Left ventricle myocardium inferior (tissue), 1 donor: ENCODE results near the gene RFLNA. TPM values are rescaled to one million over a fixed set of nuclear protein-coding genes. Genes with fewer than 3 reads are reported as not detected.

Experiments
- DNase-seq: peaks from one replicate; pipeline ENCODE4 v3.0.0-alpha.2; 2020
- H3K27ac ChIP-seq: fragments of 200-600 bp; replicated peaks from 2 replicates; pipeline ENCODE4 v1.8.0; 2021
- H3K27me3 ChIP-seq: fragments of 200-600 bp; 2 replicates; pipeline ENCODE4 v1.8.0; 2021; ENCODE audit warnings: low read depth
- H3K36me3 ChIP-seq: fragments of 200-600 bp; 2 replicates; pipeline ENCODE4 v1.8.0; 2021
- H3K4me1 ChIP-seq: fragments of 200-600 bp; 2 replicates; pipeline ENCODE4 v1.8.0; 2021
- H3K4me3 ChIP-seq: fragments of 200-600 bp; 2 replicates; pipeline ENCODE4 v1.8.0; 2021; ENCODE audit warnings: mild to moderate bottlenecking, moderate library complexity
- H3K9me3 ChIP-seq: fragments of 200-600 bp; replicated peaks from 2 replicates; pipeline ENCODE4 v1.8.0; 2021
- CTCF ChIP-seq: fragments of 200-600 bp; IDR thresholded peaks from 2 replicates; pipeline ENCODE4 v1.8.0; 2021; ENCODE audit warnings: antibody characterized with exemption, mild to moderate bottlenecking, borderline replicate concordance
- intact Hi-C: fragments of 100-400 bp; cut with micrococcal nuclease; formaldehyde crosslinking; loops from one replicate; pipeline ENCODE4 v1.11.0; 2022
- total RNA-seq: library from RNA; stranded (reverse); fragmentation: NEBNext Ultra II Directional; extraction: Animal tissue kit (Norgen Biotek cat#: 25700); gene quantifications from one replicate; pipeline ENCODE4 v1.2.1, GENCODE V29; 2021
- donor health status: DM: no; HTN: yes; CAD: no; lungs with severe emphysema.

The RFLNA gene
- total RNA-seq, 1 donor from 2014 or later, result 0.27 TPM

- Histone ChIP-seq H3K4me1 (peaks cover 6% of the 10 kb centered on the region), H3K4me3 (no peak overlapping the region), H3K27me3 (peaks cover 63% of the 10 kb centered on the region), H3K27ac (no peak overlapping the region), H3K9me3 (no peaks in the 10 kb centered on the region), H3K36me3 (no peaks in the 10 kb centered on the region)
- DNase-seq, result no peak
- no peak for TF ChIP-seq CTCF
- intact Hi-C loops, result no loop called here
These were observed 6.3 kb downstream of the RFLNA start for GRCh38 chr12:124301084-124301654.

GRCh38 chr12:124302241-124302806 is 7.4 kb downstream of the RFLNA start:
- intact Hi-C loops, result no loop called here
- Histone ChIP-seq H3K27me3 (peaks cover 51% of the 10 kb centered on the region), H3K9me3 (no peaks in the 10 kb centered on the region), H3K27ac (no peak overlapping the region), H3K36me3 (no peaks in the 10 kb centered on the region), H3K4me1 (no peaks in the 10 kb centered on the region), H3K4me3 (no peak overlapping the region)
- no peak for TF ChIP-seq CTCF
- DNase-seq, result no peak

- H3K4me1 ChIP-seq, result no peaks in the 10 kb centered on the region
- no peak overlapping the region for H3K27ac ChIP-seq
- intact Hi-C loops, result no loop called here
- no peak for DNase-seq
- no peaks in the 10 kb centered on the region for H3K36me3 ChIP-seq
- H3K4me3 ChIP-seq, result no peak overlapping the region
- no peaks in the 10 kb centered on the region for H3K9me3 ChIP-seq
- H3K27me3 ChIP-seq, result peaks cover 44% of the 10 kb centered on the region
- TF ChIP-seq CTCF, result no peak
These were observed 8.1 kb downstream of the RFLNA start for GRCh38 chr12:124302807-124303578.

GRCh38 chr12:124303579-124304313 is 8.9 kb downstream of the RFLNA start:
- no peak for TF ChIP-seq CTCF
- H3K27ac ChIP-seq, result no peak overlapping the region
- H3K9me3 ChIP-seq, result no peaks in the 10 kb centered on the region
- H3K4me1 ChIP-seq, result no peaks in the 10 kb centered on the region
- no peaks in the 10 kb centered on the region for H3K36me3 ChIP-seq
- H3K27me3 ChIP-seq, result peaks cover 37% of the 10 kb centered on the region
- DNase-seq, result no peak
- no peak overlapping the region for H3K4me3 ChIP-seq
- intact Hi-C loops, result no loop called here

GRCh38 chr12:124304314-124304790 is 9.5 kb downstream of the RFLNA start:
- H3K4me1 ChIP-seq, result no peaks in the 10 kb centered on the region
- H3K9me3 ChIP-seq, result no peaks in the 10 kb centered on the region
- no peak overlapping the region for H3K27ac ChIP-seq
- H3K4me3 ChIP-seq, result no peak overlapping the region
- peaks cover 31% of the 10 kb centered on the region for H3K27me3 ChIP-seq
- no peak for TF ChIP-seq CTCF
- intact Hi-C loops, result no loop called here
- no peaks in the 10 kb centered on the region for H3K36me3 ChIP-seq
- DNase-seq, result no peak
